GM12873 (cell line): ENCODE results near the gene MID1IP1.

Source experiments
- CTCF ChIP-seq: IDR thresholded peaks from 2 replicates; pipeline ENCODE4 v1.5.1; 2012; ENCODE audit warnings: low read depth, mild to moderate bottlenecking, moderate library complexity, low read length, control low read depth; ENCODE audit not compliant: insufficient read depth; ENCODE audit errors: missing control alignments

The MID1IP1 gene

GRCh38 chrX:38850807-38851544 lies 49.7 kb downstream of the MID1IP1 start:
- no peak for TF ChIP-seq CTCF

GRCh38 chrX:38854305-38854704 lies 53.0 kb downstream of the MID1IP1 start:
- TF ChIP-seq CTCF = no peak
